ENCODE measurements around the gene OBSL1.

DNA sequence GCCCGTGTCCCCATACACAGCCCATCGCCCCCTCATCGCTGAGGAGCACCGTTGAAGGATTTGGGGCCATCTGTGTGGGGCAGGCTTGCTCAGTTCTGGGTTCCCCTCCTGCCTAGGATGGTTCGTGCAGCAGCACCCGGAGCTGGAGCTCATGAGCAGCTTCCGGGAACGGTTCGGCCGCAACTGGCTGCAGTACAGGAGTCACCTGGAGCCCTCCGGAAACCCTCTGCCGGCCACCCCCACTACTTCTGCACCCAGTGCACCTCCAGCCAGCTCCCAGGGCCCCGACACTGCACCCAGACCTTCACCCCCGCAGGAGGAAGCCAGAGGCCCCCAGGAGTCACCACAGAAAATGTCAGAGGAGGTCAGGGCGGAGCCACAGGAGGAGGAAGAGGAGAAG lies 36.6 kb upstream of the OBSL1 start:
- TF ChIP-seq, protein P1, sequence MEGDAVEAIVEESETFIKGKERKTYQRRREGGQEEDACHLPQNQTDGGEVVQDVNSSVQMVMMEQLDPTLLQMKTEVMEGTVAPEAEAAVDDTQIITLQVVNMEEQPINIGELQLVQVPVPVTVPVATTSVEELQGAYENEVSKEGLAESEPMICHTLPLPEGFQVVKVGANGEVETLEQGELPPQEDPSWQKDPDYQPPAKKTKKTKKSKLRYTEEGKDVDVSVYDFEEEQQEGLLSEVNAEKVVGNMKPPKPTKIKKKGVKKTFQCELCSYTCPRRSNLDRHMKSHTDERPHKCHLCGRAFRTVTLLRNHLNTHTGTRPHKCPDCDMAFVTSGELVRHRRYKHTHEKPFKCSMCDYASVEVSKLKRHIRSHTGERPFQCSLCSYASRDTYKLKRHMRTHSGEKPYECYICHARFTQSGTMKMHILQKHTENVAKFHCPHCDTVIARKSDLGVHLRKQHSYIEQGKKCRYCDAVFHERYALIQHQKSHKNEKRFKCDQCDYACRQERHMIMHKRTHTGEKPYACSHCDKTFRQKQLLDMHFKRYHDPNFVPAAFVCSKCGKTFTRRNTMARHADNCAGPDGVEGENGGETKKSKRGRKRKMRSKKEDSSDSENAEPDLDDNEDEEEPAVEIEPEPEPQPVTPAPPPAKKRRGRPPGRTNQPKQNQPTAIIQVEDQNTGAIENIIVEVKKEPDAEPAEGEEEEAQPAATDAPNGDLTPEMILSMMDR (IDR thresholded peaks at IDR 0.05 in 4 of 5, conservative IDR thresholded peaks at IDR 0.05 in 1 of 5): no peak
- TF ChIP-seq POLR2A (IDR thresholded peaks at IDR 0.05): no peak

Measured in gastrocnemius medialis (tissue), 4 donors.